ENCODE data around the gene GEMIN2.
A peak's percentile ranks its signal among the peaks of the same experiment; 100 is the strongest.
"Not testable (repeated sequence)": the region's sequence is repeated elsewhere in the genome, so short reads cannot be mapped to it uniquely, and the experiment has no call there.

Gene GEMIN2

GRCh38 chr14:39113685-39114072 is 444 bp upstream of the GEMIN2 start:
- DNase-seq (ENCODE audit: low spot score): no peak
- peak overlapping the region; percentile 77 to 92 for H3K27ac ChIP-seq
- TF ChIP-seq, protein P1, sequence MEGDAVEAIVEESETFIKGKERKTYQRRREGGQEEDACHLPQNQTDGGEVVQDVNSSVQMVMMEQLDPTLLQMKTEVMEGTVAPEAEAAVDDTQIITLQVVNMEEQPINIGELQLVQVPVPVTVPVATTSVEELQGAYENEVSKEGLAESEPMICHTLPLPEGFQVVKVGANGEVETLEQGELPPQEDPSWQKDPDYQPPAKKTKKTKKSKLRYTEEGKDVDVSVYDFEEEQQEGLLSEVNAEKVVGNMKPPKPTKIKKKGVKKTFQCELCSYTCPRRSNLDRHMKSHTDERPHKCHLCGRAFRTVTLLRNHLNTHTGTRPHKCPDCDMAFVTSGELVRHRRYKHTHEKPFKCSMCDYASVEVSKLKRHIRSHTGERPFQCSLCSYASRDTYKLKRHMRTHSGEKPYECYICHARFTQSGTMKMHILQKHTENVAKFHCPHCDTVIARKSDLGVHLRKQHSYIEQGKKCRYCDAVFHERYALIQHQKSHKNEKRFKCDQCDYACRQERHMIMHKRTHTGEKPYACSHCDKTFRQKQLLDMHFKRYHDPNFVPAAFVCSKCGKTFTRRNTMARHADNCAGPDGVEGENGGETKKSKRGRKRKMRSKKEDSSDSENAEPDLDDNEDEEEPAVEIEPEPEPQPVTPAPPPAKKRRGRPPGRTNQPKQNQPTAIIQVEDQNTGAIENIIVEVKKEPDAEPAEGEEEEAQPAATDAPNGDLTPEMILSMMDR (IDR thresholded peaks at IDR 0.05): no peak

DNA sequence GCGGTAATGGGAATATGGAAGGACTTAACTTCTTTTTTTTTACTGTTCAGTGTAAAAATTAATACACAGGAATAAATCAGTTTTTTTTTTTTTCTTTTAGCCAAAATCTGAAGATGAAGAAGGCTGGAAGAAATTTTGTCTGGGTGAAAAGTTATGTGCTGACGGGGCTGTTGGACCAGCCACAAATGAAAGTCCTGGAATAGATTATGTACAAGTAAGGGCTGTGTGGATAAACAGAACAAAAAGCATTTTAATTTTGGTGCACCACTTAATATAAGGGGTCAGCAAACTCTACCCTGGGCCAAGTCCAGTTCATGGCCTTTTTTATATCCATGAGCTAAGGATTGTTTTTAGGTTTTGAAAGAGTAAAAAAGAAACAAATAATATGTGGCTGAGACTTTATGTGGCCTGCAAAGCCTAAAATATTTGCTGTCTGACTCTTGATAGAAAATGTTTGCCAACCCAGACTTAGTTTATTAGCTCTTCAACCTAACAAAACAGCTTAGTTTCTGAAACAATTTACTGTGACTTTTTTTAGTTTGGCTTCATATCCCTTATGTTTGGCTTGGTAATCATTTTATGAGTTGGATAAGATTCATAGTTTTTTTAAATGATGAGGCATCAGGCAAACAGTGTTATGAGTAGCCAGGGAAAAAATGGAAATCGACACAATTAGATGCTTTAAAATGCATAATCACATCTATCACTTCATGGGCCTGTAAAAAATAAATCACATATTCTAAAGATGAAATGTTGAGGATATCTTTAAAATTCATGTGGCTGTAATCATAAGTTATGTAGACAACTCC is 8.4 kb downstream of the GEMIN2 start:
- Histone ChIP-seq H3K27ac (no peak overlapping the region), H3K4me3 (no peak overlapping the region)
- TF ChIP-seq, protein P1 (IDR thresholded peaks at IDR 0.05): no peak
- DNase-seq (ENCODE audit: low spot score): no peak

More at GRCh38 chr14:39113685-39114072, 444 bp upstream of the GEMIN2 start:
- peak overlapping the region; percentile 100 for H3K4me3 ChIP-seq

GRCh38 chr14:39137835-39138234 is 23.7 kb downstream of the GEMIN2 start:
- not testable (repeated sequence) for H3K4me3 ChIP-seq; H3K27ac ChIP-seq; DNase-seq (ENCODE audit: low spot score)

DNA sequence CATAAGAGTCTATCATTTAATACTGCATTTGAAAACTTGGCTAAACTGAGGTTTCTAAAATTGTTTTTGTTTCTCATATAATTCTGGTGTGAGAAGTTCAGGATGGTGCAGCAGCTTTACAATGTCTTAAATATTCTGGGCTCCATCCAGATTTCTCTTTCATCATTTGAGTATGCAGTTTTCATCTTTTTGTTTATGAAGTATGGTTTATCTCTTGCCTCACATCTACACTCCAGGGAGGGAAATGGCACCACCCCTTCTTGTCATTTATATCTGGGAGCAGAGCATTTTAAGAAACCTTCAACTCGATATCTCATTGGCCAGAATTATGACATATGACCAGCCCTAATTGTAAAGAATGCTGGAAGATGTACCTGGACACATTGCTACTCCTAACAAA is 24.3 kb downstream of the GEMIN2 start:
- TF ChIP-seq, protein P1 (IDR thresholded peaks at IDR 0.05): no peak
- no peak for DNase-seq (ENCODE audit: low spot score)
- no peak overlapping the region for H3K4me3 ChIP-seq
- H3K27ac ChIP-seq: no peak overlapping the region

- no peak for DNase-seq (ENCODE audit: low spot score)
- TF ChIP-seq, protein P1 (IDR thresholded peaks at IDR 0.05): no peak
- Histone ChIP-seq H3K4me3 (no peak overlapping the region), H3K27ac (no peak overlapping the region)
Observed at GRCh38 chr14:39140170-39140569, 26.0 kb downstream of the GEMIN2 start.

DNA sequence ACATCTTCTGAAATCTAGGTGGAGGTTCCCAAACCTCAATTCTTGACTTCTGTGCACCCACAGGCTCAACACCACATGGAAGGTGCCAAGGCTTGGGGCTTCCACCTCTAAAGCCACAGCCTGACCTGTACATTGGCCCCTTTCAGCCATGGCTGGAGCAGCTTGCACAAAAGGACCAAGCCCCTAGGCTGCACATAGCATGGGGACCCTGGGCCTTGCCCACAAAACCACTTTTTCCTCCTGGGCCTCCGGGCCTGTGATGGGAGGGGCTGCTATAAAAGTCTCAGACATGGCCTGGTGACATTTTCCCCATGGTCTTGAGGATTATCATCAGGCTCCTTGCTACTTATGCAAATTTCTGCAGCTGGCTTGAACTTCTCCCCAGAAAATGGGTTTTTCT is 27.5 kb downstream of the GEMIN2 start:
- H3K27ac ChIP-seq; DNase-seq (ENCODE audit: low spot score); H3K4me3 ChIP-seq: not testable (repeated sequence)

DNA sequence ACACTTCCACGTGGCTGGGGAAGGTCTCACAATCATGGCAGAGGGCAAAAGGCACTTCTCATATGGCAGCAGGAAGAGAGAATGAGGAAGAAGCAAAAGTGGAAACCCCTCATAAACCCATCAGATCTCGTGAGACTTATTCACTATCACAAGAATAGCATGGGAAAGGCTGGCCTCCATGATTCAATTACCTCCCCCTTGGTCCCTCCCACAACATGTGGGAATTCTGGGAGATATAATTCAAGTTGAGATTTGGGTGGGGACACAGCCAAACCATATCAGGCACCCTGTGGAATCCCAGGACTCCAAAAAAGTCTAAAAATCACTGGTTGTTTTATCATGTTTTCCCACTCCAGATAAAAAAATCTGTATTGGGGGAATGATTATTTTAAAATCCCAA is 29.1 kb downstream of the GEMIN2 start:
- not testable (repeated sequence) for H3K27ac ChIP-seq; H3K4me3 ChIP-seq; DNase-seq (ENCODE audit: low spot score)

DNA sequence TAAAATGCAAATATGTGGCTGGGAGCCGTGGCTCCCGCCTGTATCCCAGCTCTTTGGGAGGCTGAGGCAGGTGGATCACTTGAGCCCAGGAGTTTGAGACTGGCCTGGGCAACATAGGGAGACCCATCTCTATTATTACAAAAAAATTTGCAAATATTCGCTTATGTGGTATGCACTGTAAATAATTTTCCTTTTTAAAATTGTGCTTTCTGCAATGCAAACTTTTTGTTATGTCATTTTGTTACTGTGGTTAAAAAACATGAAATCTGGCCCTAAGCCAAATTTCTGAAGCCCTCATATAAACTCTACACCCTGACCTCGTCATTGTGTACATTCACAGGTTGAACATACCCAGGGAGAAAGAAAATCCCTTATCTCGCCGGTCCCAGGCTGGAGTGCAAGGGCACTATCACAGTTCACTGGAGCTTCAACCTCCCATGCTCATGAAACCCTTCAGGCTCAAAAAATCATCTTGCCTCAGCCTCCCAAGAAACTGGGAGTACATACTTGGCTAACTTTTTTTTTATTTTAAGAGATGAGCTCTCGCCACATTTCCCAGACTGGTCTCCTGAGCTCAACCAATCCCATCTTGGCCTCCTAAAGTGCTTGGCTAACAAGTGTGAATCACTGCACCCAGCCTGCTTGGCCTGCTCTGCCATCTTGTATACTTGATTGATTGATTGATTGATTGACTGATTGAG is 31.3 kb downstream of the GEMIN2 start:
- no peak overlapping the region for H3K4me3 ChIP-seq
- TF ChIP-seq, protein P1 (IDR thresholded peaks at IDR 0.05): no peak
- H3K27ac ChIP-seq: no peak overlapping the region
- DNase-seq (ENCODE audit: low spot score): no peak
